IPS DF 6.9 (cell line): ENCODE data around the gene MAP6.

Source experiments
- DNase-seq: peaks from one replicate; pipeline ENCODE4 v3.0.0-alpha.2; 2013; ENCODE audit warnings: low read depth, low spot score
- H3K27ac ChIP-seq: one replicate; pipeline ENCODE4 v1.5.1; 2013; ENCODE audit warnings: low read length, control low read depth
- H3K27me3 ChIP-seq: 2 replicates; pipeline ENCODE4 v1.6.1; 2013; ENCODE audit warnings: mild to moderate bottlenecking, low read length; ENCODE audit not compliant: control insufficient read depth, insufficient read depth
- H3K36me3 ChIP-seq: 2 replicates; pipeline ENCODE4 v1.6.1; 2013; ENCODE audit warnings: low read length; ENCODE audit not compliant: control insufficient read depth, insufficient read depth
- H3K4me1 ChIP-seq: 2 replicates; pipeline ENCODE4 v1.6.1; 2013; ENCODE audit warnings: low read length; ENCODE audit not compliant: control insufficient read depth, insufficient read depth
- H3K4me3 ChIP-seq: 2 replicates; pipeline ENCODE4 v1.5.1; 2013; ENCODE audit warnings: mild to moderate bottlenecking, low read length
- H3K9me3 ChIP-seq: 2 replicates; pipeline ENCODE4 v1.6.1; 2013; ENCODE audit warnings: low read length, inconsistent platforms; ENCODE audit not compliant: control insufficient read depth, insufficient read depth
- WGBS: extraction: QIAGEN DNeasy Blood & Tissue Kit; methylation state at CpG from one replicate; pipeline ENCODE4 v1.1.7; 2013; ENCODE audit warnings: mixed read lengths, missing lambda C conversion rate; ENCODE audit not compliant: insufficient read length, insufficient coverage; 5-methylcytosine and 5-hydroxymethylcytosine counted together

MAP6 gene

GRCh38 chr11:75632450-75632849 lies 36.4 kb downstream of the MAP6 start:
- WGBS = no CpG with 5 or more reads among the region's 2 CpGs
- peaks cover 4% of the 10 kb centered on the region; the same call in 1 of the 2 replicates for H3K4me1 ChIP-seq
- DNase-seq = no peak

GRCh38 chr11:75631086-75631730 lies 37.6 kb downstream of the MAP6 start:
- H3K36me3 ChIP-seq = no peaks in the 10 kb centered on the region
- H3K27me3 ChIP-seq = no peaks in the 10 kb centered on the region
- peaks cover 4% of the 10 kb centered on the region; the same call in 1 of the 2 replicates for H3K4me1 ChIP-seq
- H3K27ac ChIP-seq = no peak overlapping the region
- H3K4me3 ChIP-seq = no peak overlapping the region
- WGBS = no CpG with 5 or more reads among the region's 2 CpGs
- DNase-seq = no peak
- no peaks in the 10 kb centered on the region for H3K9me3 ChIP-seq

More at GRCh38 chr11:75632450-75632849, 36.4 kb downstream of the MAP6 start:
- Histone ChIP-seq H3K9me3 (no peaks in the 10 kb centered on the region), H3K27ac (no peak overlapping the region), H3K36me3 (no peaks in the 10 kb centered on the region), H3K27me3 (no peaks in the 10 kb centered on the region), H3K4me3 (no peak overlapping the region)

GRCh38 chr11:75627906-75628668 lies 40.8 kb downstream of the MAP6 start:
- Histone ChIP-seq H3K4me1 (peaks cover 4% of the 10 kb centered on the region; the same call in 1 of the 2 replicates), H3K36me3 (no peaks in the 10 kb centered on the region), H3K4me3 (no peak overlapping the region), H3K27ac (no peak overlapping the region), H3K27me3 (no peaks in the 10 kb centered on the region), H3K9me3 (no peaks in the 10 kb centered on the region)
- WGBS = no CpG with 5 or more reads among the region's 11 CpGs
- DNase-seq = peak; percentile 16

GRCh38 chr11:75626889-75627529 lies 41.8 kb downstream of the MAP6 start:
- no CpG with 5 or more reads among the region's 8 CpGs for WGBS
- no peaks in the 10 kb centered on the region for H3K27me3 ChIP-seq
- H3K4me3 ChIP-seq = no peak overlapping the region
- H3K9me3 ChIP-seq = no peaks in the 10 kb centered on the region
- H3K27ac ChIP-seq = no peak overlapping the region
- no peak for DNase-seq
- no peaks in the 10 kb centered on the region for H3K36me3 ChIP-seq
- H3K4me1 ChIP-seq = peaks cover 4% of the 10 kb centered on the region; the same call in 1 of the 2 replicates

- no CpG with 5 or more reads among the region's 8 CpGs for WGBS
These were observed 42.6 kb downstream of the MAP6 start for GRCh38 chr11:75625991-75626888.

GRCh38 chr11:75625021-75625420 lies 43.8 kb downstream of the MAP6 start:
- no peaks in the 10 kb centered on the region for H3K36me3 ChIP-seq
- no peak overlapping the region for H3K4me3 ChIP-seq
- no CpG with 5 or more reads among the region's 4 CpGs for WGBS
- H3K9me3 ChIP-seq = no peaks in the 10 kb centered on the region
- H3K27me3 ChIP-seq = no peaks in the 10 kb centered on the region
- H3K4me1 ChIP-seq = peaks cover 2% of the 10 kb centered on the region; the same call in 1 of the 2 replicates
- no peak for DNase-seq
- H3K27ac ChIP-seq = no peak overlapping the region

More at GRCh38 chr11:75625991-75626888, 42.6 kb downstream of the MAP6 start:
- Histone ChIP-seq H3K27me3 (no peaks in the 10 kb centered on the region), H3K27ac (no peak overlapping the region), H3K9me3 (no peaks in the 10 kb centered on the region), H3K4me3 (no peak overlapping the region), H3K36me3 (no peaks in the 10 kb centered on the region), H3K4me1 (peaks cover 2% of the 10 kb centered on the region; the same call in 1 of the 2 replicates)
- DNase-seq = no peak

GRCh38 chr11:75616281-75616680 lies 52.6 kb downstream of the MAP6 start:
- Histone ChIP-seq H3K27me3 (no peaks in the 10 kb centered on the region), H3K27ac (no peak overlapping the region), H3K4me3 (no peak overlapping the region), H3K4me1 (no peaks in the 10 kb centered on the region), H3K9me3 (no peaks in the 10 kb centered on the region), H3K36me3 (no peaks in the 10 kb centered on the region)
- no peak for DNase-seq
- no CpG with 5 or more reads among the region's 5 CpGs for WGBS

- no peaks in the 10 kb centered on the region for H3K36me3 ChIP-seq
- DNase-seq = no peak
- H3K4me3 ChIP-seq = no peak overlapping the region
- no peaks in the 10 kb centered on the region for H3K9me3 ChIP-seq
- no peaks in the 10 kb centered on the region; the same call in 1 of the 2 replicates for H3K4me1 ChIP-seq
- no peak overlapping the region for H3K27ac ChIP-seq
- WGBS = no CpG with 5 or more reads among the region's 7 CpGs
- H3K27me3 ChIP-seq = no peaks in the 10 kb centered on the region
These were observed 53.1 kb downstream of the MAP6 start for GRCh38 chr11:75615751-75616150.

- H3K27me3 ChIP-seq = no peaks in the 10 kb centered on the region
- H3K27ac ChIP-seq = no peak overlapping the region
- no peaks in the 10 kb centered on the region for H3K36me3 ChIP-seq
- no peaks in the 10 kb centered on the region for H3K9me3 ChIP-seq
- WGBS = no CpG with 5 or more reads among the region's 3 CpGs
- no peak overlapping the region for H3K4me3 ChIP-seq
- no peak for DNase-seq
- H3K4me1 ChIP-seq = no peaks in the 10 kb centered on the region; the same call in 1 of the 2 replicates
These were observed 57.0 kb downstream of the MAP6 start for GRCh38 chr11:75611823-75612222.

GRCh38 chr11:75606099-75606498 lies 62.7 kb downstream of the MAP6 start:
- Histone ChIP-seq H3K27ac (no peak overlapping the region), H3K36me3 (no peaks in the 10 kb centered on the region), H3K4me1 (no peaks in the 10 kb centered on the region; the same call in 1 of the 2 replicates), H3K4me3 (no peak overlapping the region), H3K9me3 (no peaks in the 10 kb centered on the region), H3K27me3 (no peaks in the 10 kb centered on the region)
- WGBS = 100% methylated on average over 1 of the region's 8 CpGs
- DNase-seq = no peak
